Measurements from ENCODE around the gene PROM1. TPM values are rescaled to one million over a fixed set of nuclear protein-coding genes. Genes with fewer than 3 reads are reported as not detected.

PROM1 gene
- total and polyA plus RNA-seq, 4 donors = 1.2 to 5.2 (median 3.7) TPM

DNA sequence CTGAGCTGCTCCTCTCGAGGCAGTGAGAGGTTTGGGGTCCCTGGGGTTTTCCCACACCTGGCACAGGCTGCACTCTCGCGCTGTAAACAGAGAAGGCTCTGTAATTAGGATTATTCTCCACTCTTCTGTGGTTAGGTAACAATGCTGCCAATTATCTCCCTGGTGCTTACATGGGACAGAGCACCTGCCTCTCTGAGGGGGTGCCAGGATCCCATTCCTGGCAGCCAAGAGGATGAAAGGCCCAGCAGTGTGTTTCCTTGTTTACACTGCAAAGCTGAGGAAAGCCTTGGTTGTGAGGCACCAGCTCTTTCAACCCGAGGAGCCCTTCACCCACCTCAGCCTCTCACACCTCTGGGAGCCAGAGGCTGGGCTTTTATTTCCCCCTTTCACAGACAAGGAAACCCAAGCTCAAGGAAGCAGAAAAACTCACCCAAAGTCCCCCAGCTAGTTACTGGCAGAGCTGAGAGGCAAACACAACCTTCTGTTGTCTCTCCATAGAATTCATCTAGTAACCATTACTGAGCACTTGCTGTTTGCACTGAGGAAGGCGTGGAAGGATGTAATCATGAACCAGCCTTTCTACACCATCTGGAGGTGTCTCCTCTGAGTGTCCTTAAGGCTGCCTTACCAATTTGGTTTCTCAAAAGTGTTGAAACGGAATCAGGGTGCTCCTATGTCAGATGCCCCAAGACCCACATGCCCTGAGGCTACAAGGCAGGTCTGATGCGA is 39.7 kb upstream of the PROM1 start:
- no peak for TF ChIP-seq YY1 (IDR thresholded peaks at IDR 0.05)
- no peak for TF ChIP-seq SP1 (IDR thresholded peaks at IDR 0.05)
- no peak for TF ChIP-seq JUND (IDR thresholded peaks at IDR 0.05)
- TF ChIP-seq, protein P1, sequence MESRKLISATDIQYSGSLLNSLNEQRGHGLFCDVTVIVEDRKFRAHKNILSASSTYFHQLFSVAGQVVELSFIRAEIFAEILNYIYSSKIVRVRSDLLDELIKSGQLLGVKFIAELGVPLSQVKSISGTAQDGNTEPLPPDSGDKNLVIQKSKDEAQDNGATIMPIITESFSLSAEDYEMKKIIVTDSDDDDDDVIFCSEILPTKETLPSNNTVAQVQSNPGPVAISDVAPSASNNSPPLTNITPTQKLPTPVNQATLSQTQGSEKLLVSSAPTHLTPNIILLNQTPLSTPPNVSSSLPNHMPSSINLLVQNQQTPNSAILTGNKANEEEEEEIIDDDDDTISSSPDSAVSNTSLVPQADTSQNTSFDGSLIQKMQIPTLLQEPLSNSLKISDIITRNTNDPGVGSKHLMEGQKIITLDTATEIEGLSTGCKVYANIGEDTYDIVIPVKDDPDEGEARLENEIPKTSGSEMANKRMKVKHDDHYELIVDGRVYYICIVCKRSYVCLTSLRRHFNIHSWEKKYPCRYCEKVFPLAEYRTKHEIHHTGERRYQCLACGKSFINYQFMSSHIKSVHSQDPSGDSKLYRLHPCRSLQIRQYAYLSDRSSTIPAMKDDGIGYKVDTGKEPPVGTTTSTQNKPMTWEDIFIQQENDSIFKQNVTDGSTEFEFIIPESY (IDR thresholded peaks at IDR 0.05) = no peak
- no peak for TF ChIP-seq EGR1 (IDR thresholded peaks at IDR 0.05; ENCODE audit: low read depth in 2 of 2)
- TF ChIP-seq, protein P2, sequence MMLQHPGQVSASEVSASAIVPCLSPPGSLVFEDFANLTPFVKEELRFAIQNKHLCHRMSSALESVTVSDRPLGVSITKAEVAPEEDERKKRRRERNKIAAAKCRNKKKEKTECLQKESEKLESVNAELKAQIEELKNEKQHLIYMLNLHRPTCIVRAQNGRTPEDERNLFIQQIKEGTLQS (IDR thresholded peaks at IDR 0.05) = no peak
- no peak for TF ChIP-seq GABPA (IDR thresholded peaks at IDR 0.05 in 1 of 2, conservative IDR thresholded peaks at IDR 0.05 in 1 of 2)
- no peak for TF ChIP-seq FOXA1 (IDR thresholded peaks at IDR 0.05)
- no peak for TF ChIP-seq RAD21 (IDR thresholded peaks at IDR 0.05)
- TF ChIP-seq FOXA2 (IDR thresholded peaks at IDR 0.05) = no peak
- TF ChIP-seq TAF1 (conservative IDR thresholded peaks at IDR 0.05) = no peak
- no peak for TF ChIP-seq RXRA (IDR thresholded peaks at IDR 0.05)
- TF ChIP-seq, protein P3, sequence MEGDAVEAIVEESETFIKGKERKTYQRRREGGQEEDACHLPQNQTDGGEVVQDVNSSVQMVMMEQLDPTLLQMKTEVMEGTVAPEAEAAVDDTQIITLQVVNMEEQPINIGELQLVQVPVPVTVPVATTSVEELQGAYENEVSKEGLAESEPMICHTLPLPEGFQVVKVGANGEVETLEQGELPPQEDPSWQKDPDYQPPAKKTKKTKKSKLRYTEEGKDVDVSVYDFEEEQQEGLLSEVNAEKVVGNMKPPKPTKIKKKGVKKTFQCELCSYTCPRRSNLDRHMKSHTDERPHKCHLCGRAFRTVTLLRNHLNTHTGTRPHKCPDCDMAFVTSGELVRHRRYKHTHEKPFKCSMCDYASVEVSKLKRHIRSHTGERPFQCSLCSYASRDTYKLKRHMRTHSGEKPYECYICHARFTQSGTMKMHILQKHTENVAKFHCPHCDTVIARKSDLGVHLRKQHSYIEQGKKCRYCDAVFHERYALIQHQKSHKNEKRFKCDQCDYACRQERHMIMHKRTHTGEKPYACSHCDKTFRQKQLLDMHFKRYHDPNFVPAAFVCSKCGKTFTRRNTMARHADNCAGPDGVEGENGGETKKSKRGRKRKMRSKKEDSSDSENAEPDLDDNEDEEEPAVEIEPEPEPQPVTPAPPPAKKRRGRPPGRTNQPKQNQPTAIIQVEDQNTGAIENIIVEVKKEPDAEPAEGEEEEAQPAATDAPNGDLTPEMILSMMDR (IDR thresholded peaks at IDR 0.05; ENCODE audit: low read depth, low read length, missing input control) = no peak
- TF ChIP-seq, protein P4, sequence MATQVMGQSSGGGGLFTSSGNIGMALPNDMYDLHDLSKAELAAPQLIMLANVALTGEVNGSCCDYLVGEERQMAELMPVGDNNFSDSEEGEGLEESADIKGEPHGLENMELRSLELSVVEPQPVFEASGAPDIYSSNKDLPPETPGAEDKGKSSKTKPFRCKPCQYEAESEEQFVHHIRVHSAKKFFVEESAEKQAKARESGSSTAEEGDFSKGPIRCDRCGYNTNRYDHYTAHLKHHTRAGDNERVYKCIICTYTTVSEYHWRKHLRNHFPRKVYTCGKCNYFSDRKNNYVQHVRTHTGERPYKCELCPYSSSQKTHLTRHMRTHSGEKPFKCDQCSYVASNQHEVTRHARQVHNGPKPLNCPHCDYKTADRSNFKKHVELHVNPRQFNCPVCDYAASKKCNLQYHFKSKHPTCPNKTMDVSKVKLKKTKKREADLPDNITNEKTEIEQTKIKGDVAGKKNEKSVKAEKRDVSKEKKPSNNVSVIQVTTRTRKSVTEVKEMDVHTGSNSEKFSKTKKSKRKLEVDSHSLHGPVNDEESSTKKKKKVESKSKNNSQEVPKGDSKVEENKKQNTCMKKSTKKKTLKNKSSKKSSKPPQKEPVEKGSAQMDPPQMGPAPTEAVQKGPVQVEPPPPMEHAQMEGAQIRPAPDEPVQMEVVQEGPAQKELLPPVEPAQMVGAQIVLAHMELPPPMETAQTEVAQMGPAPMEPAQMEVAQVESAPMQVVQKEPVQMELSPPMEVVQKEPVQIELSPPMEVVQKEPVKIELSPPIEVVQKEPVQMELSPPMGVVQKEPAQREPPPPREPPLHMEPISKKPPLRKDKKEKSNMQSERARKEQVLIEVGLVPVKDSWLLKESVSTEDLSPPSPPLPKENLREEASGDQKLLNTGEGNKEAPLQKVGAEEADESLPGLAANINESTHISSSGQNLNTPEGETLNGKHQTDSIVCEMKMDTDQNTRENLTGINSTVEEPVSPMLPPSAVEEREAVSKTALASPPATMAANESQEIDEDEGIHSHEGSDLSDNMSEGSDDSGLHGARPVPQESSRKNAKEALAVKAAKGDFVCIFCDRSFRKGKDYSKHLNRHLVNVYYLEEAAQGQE (IDR thresholded peaks at IDR 0.05) = no peak
- no peak for TF ChIP-seq HNF4A (conservative IDR thresholded peaks at IDR 0.05)
- TF ChIP-seq HNF4G (IDR thresholded peaks at IDR 0.05) = no peak
- no peak for TF ChIP-seq NR2F2 (IDR thresholded peaks at IDR 0.05)
- H3K36me3 ChIP-seq (ENCODE audit: control insufficient read depth in 4 of 4, insufficient read depth in 3 of 4, low read depth in 1 of 4, low read length in 3 of 4) = no peaks in the 10 kb centered on the region
- no peak for DNase-seq (ENCODE audit: low spot score)
- H3K4me1 ChIP-seq (ENCODE audit: control insufficient read depth in 4 of 4, insufficient read depth in 4 of 4, low read length in 3 of 4) = no peaks in the 10 kb centered on the region
- no peaks in the 10 kb centered on the region for H3K27me3 ChIP-seq (ENCODE audit: control insufficient read depth in 4 of 4, insufficient read depth in 4 of 4, low read length in 3 of 4)
- no peak overlapping the region for H3K27ac ChIP-seq (ENCODE audit: low read depth in 1 of 2, low read length in 2 of 2)
- WGBS = 73% methylated on average over 7 of the region's 7 CpGs
- H3K9ac ChIP-seq (ENCODE audit: low read depth in 1 of 2, low read length in 2 of 2) = no peak overlapping the region
- no peaks in the 10 kb centered on the region for H3K9me3 ChIP-seq (ENCODE audit: control insufficient read depth in 4 of 4, low read length in 3 of 4)
- no peak overlapping the region for H3K4me3 ChIP-seq (ENCODE audit: low read depth in 1 of 3, low read length in 3 of 3)
